Bronchial epithelial cell (primary cell): ENCODE data around the gene FGF8. TPM values are rescaled to one million over a fixed set of nuclear protein-coding genes. Genes with fewer than 3 reads are reported as not detected.

Source experiments
- DNase-seq: peaks from one replicate; pipeline ENCODE4 v3.0.0-alpha.2; 2010; ENCODE audit warnings: low read depth
- FAIRE-seq: peaks from 2 replicates; lab custom pipeline; 2011; peaks lifted over from hg19 to GRCh38; lab: Jason Lieb, UNC
- H3K27me3 ChIP-seq: 2 replicates; pipeline ENCODE4 v1.5.1; 2011; ENCODE audit warnings: low read length; ENCODE audit not compliant: control insufficient read depth, insufficient read depth
- H3K36me3 ChIP-seq: 2 replicates; pipeline ENCODE4 v1.5.1; 2011; ENCODE audit warnings: low read length; ENCODE audit not compliant: control insufficient read depth, insufficient read depth
- H3K4me3 ChIP-seq: 2 replicates; pipeline ENCODE4 v1.5.1; 2011; ENCODE audit warnings: mild to moderate bottlenecking, low read depth, low read length, control low read depth
- CTCF ChIP-seq: IDR thresholded peaks from 2 replicates; pipeline ENCODE4 v1.5.1; 2011; ENCODE audit warnings: mild to moderate bottlenecking, moderate library complexity, low read length, control low read depth, inconsistent platforms; ENCODE audit not compliant: insufficient read depth, severe bottlenecking
- total RNA-seq: library from RNA; depleted of rRNA; stranded (reverse); fragments of >200 nt; gene quantifications from 2 replicates; pipeline ENCODE4 v1.2.1, GENCODE V29; 2014

The FGF8 gene
- total RNA-seq, 1 donor from 2014 or later = 0.26 TPM

DNA sequence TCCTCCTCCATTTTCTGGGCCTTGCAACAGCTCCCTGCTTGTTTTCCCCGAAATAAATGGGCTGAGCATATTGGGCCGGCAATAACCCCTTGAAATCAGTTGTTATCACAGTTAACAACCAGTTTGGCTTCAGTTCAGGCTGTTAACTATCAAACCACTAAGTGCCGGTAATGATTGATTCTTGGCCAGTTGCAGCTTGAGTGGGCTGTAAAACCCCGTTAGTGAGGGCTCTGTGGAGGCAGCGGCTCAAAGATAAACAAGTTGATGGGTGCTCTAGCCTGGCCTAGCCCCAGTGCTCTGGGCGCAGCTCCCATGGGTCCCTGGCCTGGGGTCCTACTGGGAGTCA lies 8.3 kb downstream of the FGF8 start:
- TF ChIP-seq CTCF = no peak
- DNase-seq (no peak), FAIRE-seq (no peak)
- H3K4me3 ChIP-seq = no peak overlapping the region
- peaks cover 18% of the 10 kb centered on the region for H3K27me3 ChIP-seq
- H3K36me3 ChIP-seq = no peaks in the 10 kb centered on the region

GRCh38 chr10:101766753-101767599 lies 8.9 kb downstream of the FGF8 start:
- no peaks in the 10 kb centered on the region for H3K36me3 ChIP-seq
- TF ChIP-seq CTCF = no peak
- H3K27me3 ChIP-seq = peaks cover 13% of the 10 kb centered on the region
- DNase-seq = no peak
- FAIRE-seq = no peak
- no peak overlapping the region for H3K4me3 ChIP-seq

DNA sequence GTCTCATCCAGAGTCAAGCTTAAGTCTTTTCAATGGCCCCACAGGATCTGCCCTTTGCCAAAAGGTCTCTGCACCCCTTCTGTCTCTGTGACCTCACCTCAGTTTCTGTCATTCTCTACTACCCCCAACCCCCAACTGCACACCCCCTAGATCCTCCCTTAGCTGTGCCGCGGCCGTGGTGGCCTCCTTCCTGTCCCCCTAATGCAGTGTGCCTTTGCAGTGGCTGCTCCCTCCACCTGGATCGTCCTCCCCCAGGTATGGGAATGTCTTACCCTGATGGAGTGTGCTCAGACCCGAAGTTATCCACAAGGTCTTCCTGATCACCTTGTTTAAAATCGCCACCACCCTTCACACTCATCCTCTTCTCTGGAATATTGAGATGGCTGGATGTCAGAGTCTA lies 9.6 kb downstream of the FGF8 start:
- H3K4me3 ChIP-seq = no peak overlapping the region
- TF ChIP-seq CTCF = no peak

DNA sequence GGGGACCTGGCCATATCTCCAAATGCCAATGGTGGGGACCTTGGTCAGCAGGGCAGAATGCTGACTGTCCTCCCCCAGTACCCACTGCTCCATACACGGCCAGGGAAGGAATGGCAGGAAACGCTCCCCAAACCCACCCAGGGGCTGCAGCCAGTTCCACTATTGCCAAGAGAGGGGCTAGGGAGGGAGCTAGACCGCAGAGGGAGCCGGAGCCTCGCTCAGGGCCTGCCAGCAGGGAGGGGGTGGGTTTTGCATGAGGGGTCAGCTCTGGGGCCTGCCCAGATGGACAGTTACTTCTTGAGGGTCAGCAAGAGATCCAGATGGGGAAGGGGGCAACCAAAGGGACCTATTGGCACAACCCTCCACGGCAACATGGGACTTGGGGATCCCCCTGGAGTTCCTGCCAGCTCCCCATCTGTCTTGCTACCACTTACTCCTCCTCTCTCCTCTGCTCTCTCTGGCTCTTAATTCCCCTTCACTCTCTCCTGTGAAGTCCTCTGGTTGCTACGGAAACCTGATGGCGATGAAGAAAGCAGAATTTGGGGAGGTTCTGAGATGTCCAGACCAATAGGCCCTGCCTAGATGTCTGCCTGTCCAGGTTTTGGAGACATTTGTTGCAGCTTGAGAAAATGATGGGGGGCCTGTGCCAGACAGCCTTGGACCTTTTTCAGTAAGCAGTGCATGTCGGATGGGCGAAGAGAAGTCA lies 12.6 kb downstream of the FGF8 start:
- no peaks in the 10 kb centered on the region for H3K36me3 ChIP-seq
- DNase-seq (no peak), FAIRE-seq (no peak)
- H3K4me3 ChIP-seq = no peak overlapping the region
- H3K27me3 ChIP-seq = peaks cover 11% of the 10 kb centered on the region
- TF ChIP-seq CTCF = no peak

More for the DNA sequence above, 9.6 kb downstream of the FGF8 start:
- Histone ChIP-seq H3K27me3 (peaks cover 12% of the 10 kb centered on the region), H3K36me3 (no peaks in the 10 kb centered on the region)
- FAIRE-seq (no peak), DNase-seq (no peak)

DNA sequence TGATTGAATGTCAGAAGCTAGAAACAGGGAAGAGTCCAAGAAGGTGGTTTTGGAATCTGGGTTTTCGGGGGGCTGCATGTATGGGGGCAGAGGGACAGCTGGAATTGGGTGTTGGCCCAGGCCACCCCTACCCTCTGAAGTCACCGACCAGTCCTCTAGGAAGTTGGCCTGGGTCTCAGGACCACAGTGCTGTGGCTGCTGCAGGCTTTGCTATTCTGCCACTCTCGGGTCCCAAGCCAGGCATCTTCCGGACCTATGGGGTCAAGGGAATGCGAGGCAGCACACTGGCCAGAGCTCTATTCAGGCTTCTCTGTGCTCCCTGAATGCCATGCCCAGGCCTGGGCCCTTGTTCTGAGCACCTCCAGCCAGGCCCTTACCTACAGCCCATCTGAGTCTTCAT lies 13.2 kb downstream of the FGF8 start:
- peaks cover 8% of the 10 kb centered on the region for H3K27me3 ChIP-seq
- no peak overlapping the region for H3K4me3 ChIP-seq
- FAIRE-seq (no peak), DNase-seq (no peak)
- no peak for TF ChIP-seq CTCF
- no peaks in the 10 kb centered on the region for H3K36me3 ChIP-seq
